ENCODE measurements around the gene RET. TPM values are rescaled to one million over a fixed set of nuclear protein-coding genes. Genes with fewer than 3 reads are reported as not detected.

Gene RET
- total RNA-seq, 6 experiments from 2014 or later = 0.53 to 10.2 (median 1.4) TPM

DNA sequence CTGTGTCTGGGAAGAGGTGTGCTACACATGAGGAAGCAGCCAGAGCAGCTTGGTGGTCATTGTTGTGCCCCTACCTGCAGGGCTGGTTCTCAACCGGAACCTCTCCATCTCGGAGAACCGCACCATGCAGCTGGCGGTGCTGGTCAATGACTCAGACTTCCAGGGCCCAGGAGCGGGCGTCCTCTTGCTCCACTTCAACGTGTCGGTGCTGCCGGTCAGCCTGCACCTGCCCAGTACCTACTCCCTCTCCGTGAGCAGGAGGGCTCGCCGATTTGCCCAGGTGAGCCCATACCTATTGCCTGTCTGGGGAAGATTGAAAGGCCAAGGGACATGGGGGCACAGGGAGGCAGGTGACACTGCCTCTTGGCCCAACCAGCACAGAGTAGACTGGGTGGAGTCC lies 32.1 kb downstream of the RET start:
- ATAC-seq = no peak
- WGBS (ENCODE audit: insufficient coverage, low coverage, low lambda C conversion rate, missing lambda C conversion rate) = no CpG with 5 or more reads among the region's 12 CpGs
- H3K27me3 ChIP-seq = no peaks in the 10 kb centered on the region
- H3K4me3 ChIP-seq = no peak overlapping the region
- intact Hi-C loops (cut with DNase I) = loop anchor here (10.0 kb wide), 2 partner anchors 234 to 554 kb away; no protein-coding TSS in a partner anchor
- H3K9me3 ChIP-seq = no peaks in the 10 kb centered on the region
- peaks cover 0 to 9% (median 0%) of the 10 kb centered on the region in 4 donors for H3K4me1 ChIP-seq
- TF ChIP-seq POLR2A (IDR thresholded peaks at IDR 0.05) = no peak
- TF ChIP-seq, protein P1, sequence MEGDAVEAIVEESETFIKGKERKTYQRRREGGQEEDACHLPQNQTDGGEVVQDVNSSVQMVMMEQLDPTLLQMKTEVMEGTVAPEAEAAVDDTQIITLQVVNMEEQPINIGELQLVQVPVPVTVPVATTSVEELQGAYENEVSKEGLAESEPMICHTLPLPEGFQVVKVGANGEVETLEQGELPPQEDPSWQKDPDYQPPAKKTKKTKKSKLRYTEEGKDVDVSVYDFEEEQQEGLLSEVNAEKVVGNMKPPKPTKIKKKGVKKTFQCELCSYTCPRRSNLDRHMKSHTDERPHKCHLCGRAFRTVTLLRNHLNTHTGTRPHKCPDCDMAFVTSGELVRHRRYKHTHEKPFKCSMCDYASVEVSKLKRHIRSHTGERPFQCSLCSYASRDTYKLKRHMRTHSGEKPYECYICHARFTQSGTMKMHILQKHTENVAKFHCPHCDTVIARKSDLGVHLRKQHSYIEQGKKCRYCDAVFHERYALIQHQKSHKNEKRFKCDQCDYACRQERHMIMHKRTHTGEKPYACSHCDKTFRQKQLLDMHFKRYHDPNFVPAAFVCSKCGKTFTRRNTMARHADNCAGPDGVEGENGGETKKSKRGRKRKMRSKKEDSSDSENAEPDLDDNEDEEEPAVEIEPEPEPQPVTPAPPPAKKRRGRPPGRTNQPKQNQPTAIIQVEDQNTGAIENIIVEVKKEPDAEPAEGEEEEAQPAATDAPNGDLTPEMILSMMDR (IDR thresholded peaks at IDR 0.05) = no peak
- H3K27ac ChIP-seq = no peak overlapping the region
- DNase-seq = peak in 1 of 3 donors; percentile 30
- no peaks in the 10 kb centered on the region for H3K36me3 ChIP-seq

DNA sequence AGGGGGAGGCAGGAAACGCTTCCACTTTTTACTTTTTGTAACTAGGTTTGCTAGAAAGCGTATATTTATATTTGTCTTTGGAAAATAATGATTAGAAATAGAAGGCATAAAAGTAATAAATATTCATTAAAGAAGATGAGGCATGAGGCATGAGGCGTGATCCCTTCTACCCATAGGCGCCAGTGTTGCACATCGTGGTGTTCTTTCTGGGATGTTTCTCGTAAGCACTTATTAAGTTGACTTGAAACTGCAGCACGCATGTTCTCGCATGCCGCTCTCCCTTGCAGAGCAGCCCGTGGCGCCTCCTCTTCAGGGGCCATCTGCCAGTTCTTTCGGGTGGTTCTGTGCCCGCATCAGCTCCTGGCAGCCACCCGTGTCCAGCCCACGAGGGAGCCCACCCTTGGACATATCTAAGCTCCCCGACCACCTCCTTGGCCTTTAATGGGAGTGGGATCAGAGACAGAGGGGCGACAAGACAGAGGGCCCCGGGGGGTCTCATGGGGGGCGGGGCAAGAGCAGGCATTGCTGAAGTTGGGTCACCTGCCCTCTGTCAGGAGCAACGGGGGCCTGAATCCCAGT lies 32.9 kb downstream of the RET start:
- H3K27ac ChIP-seq = no peak overlapping the region
- no peak overlapping the region for H3K4me3 ChIP-seq
- H3K4me1 ChIP-seq = peaks cover 0 to 9% (median 0%) of the 10 kb centered on the region in 4 donors
- 80% methylated on average over 16 of the region's 20 CpGs for WGBS (ENCODE audit: insufficient coverage, low coverage, low lambda C conversion rate, missing lambda C conversion rate)
- TF ChIP-seq, protein P1 (IDR thresholded peaks at IDR 0.05) = no peak
- TF ChIP-seq POLR2A (IDR thresholded peaks at IDR 0.05) = no peak
- intact Hi-C loops (cut with DNase I) = loop anchor here (10.0 kb wide), 2 partner anchors 235 to 555 kb away; no protein-coding TSS in a partner anchor
- H3K27me3 ChIP-seq = no peaks in the 10 kb centered on the region
- no peak for ATAC-seq
- H3K36me3 ChIP-seq = no peaks in the 10 kb centered on the region
- H3K9me3 ChIP-seq = no peaks in the 10 kb centered on the region
- DNase-seq = no peak

DNA sequence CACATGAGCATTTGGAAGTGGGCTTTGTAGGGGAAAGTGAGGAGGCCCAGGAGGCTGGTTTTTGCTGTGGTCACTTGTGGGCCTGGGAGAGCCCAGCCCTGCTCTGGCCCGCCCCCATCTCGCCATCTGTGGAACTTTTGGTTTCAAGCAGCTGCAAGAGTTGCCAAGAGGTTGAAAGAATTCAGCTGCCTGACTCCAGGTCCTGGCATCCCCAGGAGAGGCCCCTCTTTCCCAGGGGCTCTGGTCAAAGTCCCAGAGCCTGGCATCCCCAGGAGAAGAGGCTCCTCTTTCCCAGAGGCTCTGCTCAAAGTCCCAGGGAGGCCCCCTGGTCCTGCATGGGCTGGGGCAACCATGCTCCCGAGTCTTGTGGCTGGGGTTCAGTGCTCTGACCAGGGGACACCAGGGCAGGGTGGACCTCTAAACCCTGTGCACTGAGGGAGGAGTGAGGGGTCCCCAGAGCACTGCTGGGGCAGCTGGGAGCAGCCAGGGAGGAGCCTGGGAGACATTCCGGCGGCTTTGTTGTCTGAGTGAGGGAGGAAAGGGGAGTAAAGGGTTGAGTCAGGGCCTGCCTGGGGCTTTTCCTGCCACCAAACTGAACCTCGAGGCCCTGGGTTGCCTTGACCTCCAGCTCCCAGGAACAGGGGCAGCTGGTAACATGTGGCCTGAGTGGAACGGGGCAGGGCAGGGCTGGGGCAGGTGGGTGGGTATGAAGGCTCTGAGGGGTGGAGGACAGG lies 33.6 kb downstream of the RET start:
- 54% methylated on average over 2 of the region's 7 CpGs for WGBS (ENCODE audit: insufficient coverage, low coverage, low lambda C conversion rate, missing lambda C conversion rate)
- no peaks in the 10 kb centered on the region for H3K36me3 ChIP-seq
- H3K4me1 ChIP-seq = peaks cover 0 to 3% (median 0%) of the 10 kb centered on the region in 4 donors
- no peak overlapping the region for H3K4me3 ChIP-seq
- H3K9me3 ChIP-seq = no peaks in the 10 kb centered on the region
- DNase-seq (no peak), ATAC-seq (no peak)
- H3K27ac ChIP-seq = no peak overlapping the region
- H3K27me3 ChIP-seq = no peaks in the 10 kb centered on the region
- TF ChIP-seq, protein P1 (IDR thresholded peaks at IDR 0.05) = no peak
- no peak for TF ChIP-seq POLR2A (IDR thresholded peaks at IDR 0.05)
- intact Hi-C loops (cut with DNase I) = no loop called here

DNA sequence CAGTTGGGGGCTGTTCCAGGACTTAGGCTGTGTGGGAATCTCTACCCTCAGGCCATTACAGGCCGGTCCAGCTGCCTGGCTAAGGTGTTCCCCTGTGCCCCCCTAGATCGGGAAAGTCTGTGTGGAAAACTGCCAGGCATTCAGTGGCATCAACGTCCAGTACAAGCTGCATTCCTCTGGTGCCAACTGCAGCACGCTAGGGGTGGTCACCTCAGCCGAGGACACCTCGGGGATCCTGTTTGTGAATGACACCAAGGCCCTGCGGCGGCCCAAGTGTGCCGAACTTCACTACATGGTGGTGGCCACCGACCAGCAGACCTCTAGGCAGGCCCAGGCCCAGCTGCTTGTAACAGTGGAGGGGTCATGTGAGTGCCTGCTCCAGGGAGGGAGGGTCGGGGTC lies 34.2 kb downstream of the RET start:
- no peak overlapping the region for H3K4me3 ChIP-seq
- ATAC-seq = no peak
- no peaks in the 10 kb centered on the region for H3K9me3 ChIP-seq
- 80% methylated on average over 1 of the region's 11 CpGs for WGBS (ENCODE audit: insufficient coverage, low coverage, low lambda C conversion rate, missing lambda C conversion rate)
- no peak for DNase-seq
- H3K4me1 ChIP-seq = no peaks in the 10 kb centered on the region
- no peak for TF ChIP-seq POLR2A (IDR thresholded peaks at IDR 0.05)
- TF ChIP-seq, protein P1 (IDR thresholded peaks at IDR 0.05) = no peak
- no peak overlapping the region for H3K27ac ChIP-seq
- H3K36me3 ChIP-seq = no peaks in the 10 kb centered on the region
- intact Hi-C loops (cut with DNase I) = no loop called here
- H3K27me3 ChIP-seq = no peaks in the 10 kb centered on the region

All from right lobe of liver (tissue), 6 donors.